Superior temporal gyrus (tissue), 1 donor: Measurements from ENCODE around the gene TMEM178A.

Experiments
- DNase-seq: peaks from one replicate; pipeline ENCODE4 v3.0.0-alpha.2; 2016; ENCODE audit errors: extremely low spot score

TMEM178A gene

GRCh38 chr2:39739386-39739785 is 73.7 kb downstream of the TMEM178A start:
- DNase-seq: no peak

DNA sequence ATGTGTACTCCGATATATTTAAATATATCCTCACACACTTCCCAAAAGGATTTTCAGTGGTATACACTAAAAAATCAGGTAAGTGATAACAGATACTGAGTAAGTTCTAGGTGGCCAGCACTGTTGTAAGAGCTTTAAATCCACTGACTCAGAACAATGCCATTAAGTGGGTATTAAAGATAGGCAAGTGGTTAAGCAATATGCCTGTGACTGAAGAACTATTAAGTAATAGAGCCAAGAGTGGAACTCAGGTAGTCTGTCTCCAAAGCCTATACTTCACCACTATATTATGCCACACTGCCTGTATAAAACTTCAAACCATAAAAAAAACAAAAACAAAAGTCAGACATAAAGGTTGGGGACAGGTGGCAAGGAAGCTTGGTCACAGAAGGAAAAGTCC is 76.2 kb downstream of the TMEM178A start:
- DNase-seq: no peak

GRCh38 chr2:39743269-39743776 is 77.6 kb downstream of the TMEM178A start:
- no peak for DNase-seq

GRCh38 chr2:39755466-39755865 is 89.7 kb downstream of the TMEM178A start:
- no peak for DNase-seq

- no peak for DNase-seq
These were observed 91.4 kb downstream of the TMEM178A start for GRCh38 chr2:39757156-39757555.

GRCh38 chr2:39762448-39762847 is 96.7 kb downstream of the TMEM178A start:
- DNase-seq: no peak
